ENCODE measurements around the gene DUSP8. TPM values are rescaled to one million over a fixed set of nuclear protein-coding genes. Genes with fewer than 3 reads are reported as not detected.
A peak's percentile ranks its signal among the peaks of the same experiment; 100 is the strongest.

DUSP8 gene
- total and polyA plus RNA-seq, 4 donors, result 2.0 to 17.0 (median 6.3) TPM

DNA sequence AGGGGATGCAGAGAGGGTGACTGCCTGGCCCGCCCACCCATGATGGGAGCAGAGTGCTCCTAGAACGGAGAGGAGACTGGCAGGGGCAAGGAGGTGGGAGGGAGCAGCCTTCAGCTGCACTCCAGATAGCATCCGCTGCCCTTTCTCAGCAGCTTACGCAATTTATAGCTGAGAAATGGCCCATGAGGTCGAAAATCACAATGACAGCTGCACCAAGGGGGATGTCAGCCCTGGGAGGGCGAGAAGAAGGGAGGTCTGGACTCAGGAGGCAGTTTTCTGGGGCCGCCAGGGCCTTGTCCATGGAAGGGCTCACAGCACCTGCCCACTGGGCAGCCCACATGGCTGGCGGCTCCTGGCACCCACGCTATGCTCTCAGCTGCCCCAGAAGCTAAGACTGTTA, 67.9 kb downstream of the DUSP8 start:
- Histone ChIP-seq H3K4me3 (no peak overlapping the region), H3K9ac (ENCODE audit: insufficient read depth in 1 of 2, low read length in 2 of 2) (no peak overlapping the region), H3K36me3 (ENCODE audit: control insufficient read depth in 4 of 4, insufficient read depth in 4 of 4, low read length in 4 of 4) (peaks cover 0 to 4% (median 0%) of the 10 kb centered on the region in 4 donors), H3K27me3 (ENCODE audit: control insufficient read depth in 3 of 3, insufficient read depth in 3 of 3, low read length in 2 of 3) (no peaks in the 10 kb centered on the region), H3K9me3 (ENCODE audit: control insufficient read depth in 4 of 4, insufficient read depth in 3 of 4, low read length in 3 of 4) (no peaks in the 10 kb centered on the region), H3K27ac (ENCODE audit: low read depth in 1 of 2, low read length in 1 of 2) (peak overlapping the region in 1 of 2 donors; percentile 17), H3K4me1 (ENCODE audit: control insufficient read depth in 5 of 5, insufficient read depth in 5 of 5, low read length in 5 of 5) (peaks cover 0 to 55% (median 24%) of the 10 kb centered on the region in 5 donors)
- 69 to 79% methylated on average over 9 of the region's 9 CpGs for WGBS, 2 donors
- TF ChIP-seq, protein P1, sequence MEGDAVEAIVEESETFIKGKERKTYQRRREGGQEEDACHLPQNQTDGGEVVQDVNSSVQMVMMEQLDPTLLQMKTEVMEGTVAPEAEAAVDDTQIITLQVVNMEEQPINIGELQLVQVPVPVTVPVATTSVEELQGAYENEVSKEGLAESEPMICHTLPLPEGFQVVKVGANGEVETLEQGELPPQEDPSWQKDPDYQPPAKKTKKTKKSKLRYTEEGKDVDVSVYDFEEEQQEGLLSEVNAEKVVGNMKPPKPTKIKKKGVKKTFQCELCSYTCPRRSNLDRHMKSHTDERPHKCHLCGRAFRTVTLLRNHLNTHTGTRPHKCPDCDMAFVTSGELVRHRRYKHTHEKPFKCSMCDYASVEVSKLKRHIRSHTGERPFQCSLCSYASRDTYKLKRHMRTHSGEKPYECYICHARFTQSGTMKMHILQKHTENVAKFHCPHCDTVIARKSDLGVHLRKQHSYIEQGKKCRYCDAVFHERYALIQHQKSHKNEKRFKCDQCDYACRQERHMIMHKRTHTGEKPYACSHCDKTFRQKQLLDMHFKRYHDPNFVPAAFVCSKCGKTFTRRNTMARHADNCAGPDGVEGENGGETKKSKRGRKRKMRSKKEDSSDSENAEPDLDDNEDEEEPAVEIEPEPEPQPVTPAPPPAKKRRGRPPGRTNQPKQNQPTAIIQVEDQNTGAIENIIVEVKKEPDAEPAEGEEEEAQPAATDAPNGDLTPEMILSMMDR (IDR thresholded peaks at IDR 0.05; ENCODE audit: control extremely low read depth, extremely low read depth), result no peak
- DNase-seq, result no peak
- ATAC-seq (ENCODE audit: insufficient read depth, low FRiP score), result no peak

Other genes starting within 250 kb of the DUSP8 start
- under 1 TPM; 0.51 to 0.52 TPM for gene BRSK2, start 182.3 kb downstream of the DUSP8 start, total RNA-seq
- gene BRSK2, start 182.3 kb downstream of the DUSP8 start, polyA plus RNA-seq, result under 1 TPM; 0.35 to 0.56 TPM
- 10 to 100 TPM; 34.3 to 38.5 TPM for gene MOB2, start 85.5 kb downstream of the DUSP8 start, total RNA-seq
- 10 to 100 TPM; 31.6 to 45.2 TPM for gene MOB2, start 85.5 kb downstream of the DUSP8 start, polyA plus RNA-seq
- not detected for gene KRTAP5-1, start 13.0 kb upstream of the DUSP8 start, total RNA-seq
- gene KRTAP5-1, start 13.0 kb upstream of the DUSP8 start, polyA plus RNA-seq, result not detected
- gene KRTAP5-2, start 26.0 kb upstream of the DUSP8 start, total RNA-seq, result not detected
- under 1 TPM in 1 of 2 donors, not detected in 1; 0.12 TPM for gene KRTAP5-2, start 26.0 kb upstream of the DUSP8 start, polyA plus RNA-seq
- gene KRTAP5-3, start 36.2 kb upstream of the DUSP8 start, total RNA-seq, result not detected
- not detected for gene KRTAP5-3, start 36.2 kb upstream of the DUSP8 start, polyA plus RNA-seq
- not detected for gene KRTAP5-4, start 49.9 kb upstream of the DUSP8 start, total RNA-seq
- not detected for gene KRTAP5-4, start 49.9 kb upstream of the DUSP8 start, polyA plus RNA-seq
- not detected for gene KRTAP5-5, start 57.5 kb upstream of the DUSP8 start, total RNA-seq
- not detected for gene KRTAP5-5, start 57.5 kb upstream of the DUSP8 start, polyA plus RNA-seq
- gene KRTAP5-6, start 124.9 kb upstream of the DUSP8 start, total RNA-seq, result not detected
- not detected for gene KRTAP5-6, start 124.9 kb upstream of the DUSP8 start, polyA plus RNA-seq
- gene IFITM10, start 178.3 kb upstream of the DUSP8 start, total RNA-seq, result 10 to 100 TPM in 1 of 2 donors, under 1 TPM in 1; 0.40 to 18.8 TPM
- gene IFITM10, start 178.3 kb upstream of the DUSP8 start, polyA plus RNA-seq, result 1 to 10 TPM in 1 of 2 donors, under 1 TPM in 1; 0.93 to 4.5 TPM
- gene CTSD, start 191.7 kb upstream of the DUSP8 start, total RNA-seq, result 1,000 to 10,000 TPM in 1 of 2 donors, 100 to 1,000 TPM in 1; 388 to 2,158 TPM
- 1,000 to 10,000 TPM; 1,739 to 2,177 TPM for gene CTSD, start 191.7 kb upstream of the DUSP8 start, polyA plus RNA-seq